B cell (primary cell): ENCODE results near the gene GET4. TPM values are rescaled to one million over a fixed set of nuclear protein-coding genes. Genes with fewer than 3 reads are reported as not detected.

ENCODE experiments used
- ATAC-seq: fragments of 200-7000 bp; cut with Tn5 transposase; one replicate; pipeline ENCODE4 v1.10.0; 2021; ENCODE audit warnings: low read depth, mild to moderate bottlenecking, moderate number of reproducible peaks, moderate library complexity
- CTCF ChIA-PET: fragments of 350-600 bp; sonication (Branson Sonifier 250); formaldehyde crosslinking; loops from one replicate; lab custom pipeline; 2021; ENCODE audit warnings: antibody characterized with exemption, inconsistent platforms; lab: Charles Lee
- POLR2A ChIA-PET: fragments of 350-600 bp; sonication (Branson Sonifier 250); formaldehyde crosslinking; loops from one replicate; lab custom pipeline; 2021; ENCODE audit warnings: antibody characterized with exemption; lab: Charles Lee
- DNase-seq: peaks from one replicate; pipeline ENCODE4 v3.0.0; 2013
- H2AFZ ChIP-seq: 2 replicates; pipeline ENCODE4 v1.6.1; 2012; ENCODE audit warnings: mild to moderate bottlenecking, low read depth, low read length; ENCODE audit not compliant: insufficient read depth, poor library complexity, severe bottlenecking
- H3K27ac ChIP-seq, 2 donors: 1 replicate in 1 of 2; 2 replicates in 1 of 2; pipeline ENCODE4 v1.5.1; 2012 to 2013; ENCODE audit warnings: low read length in 2 of 2, mild to moderate bottlenecking in 2 of 2, moderate library complexity in 1 of 2
- H3K27me3 ChIP-seq, 4 experiments: fragments of 200-600 bp in 1 of 4; sonication (generic) in 1 of 4; replicated peaks in 1 of 4; 1 replicate in 2 of 4; 2 replicates in 2 of 4; pipeline versions ENCODE4 v1.6.1 to v1.7.0; 2013 to 2016; ENCODE audit warnings: low read length in 3 of 4, mild to moderate bottlenecking in 2 of 4, mixed read lengths in 1 of 4, moderate library complexity in 1 of 4; ENCODE audit not compliant: insufficient read depth in 4 of 4, control insufficient read depth in 3 of 4; ENCODE audit errors: control extremely low read depth in 1 of 4
- H3K36me3 ChIP-seq, 2 experiments: replicated peaks in 1 of 2; 1 replicate in 1 of 2; 2 replicates in 1 of 2; pipeline versions ENCODE4 v1.6.1 to v1.7.1; 2013; ENCODE audit warnings: low read length in 1 of 2; ENCODE audit not compliant: insufficient read depth in 2 of 2, control insufficient read depth in 1 of 2; ENCODE audit errors: control extremely low read depth in 1 of 2, extremely low read depth in 1 of 2
- H3K4me1 ChIP-seq, 2 donors: fragments of 200-600 bp in 1 of 2; sonication (generic) in 1 of 2; 1 replicate in 1 of 2; 2 replicates in 1 of 2; pipeline versions ENCODE4 v1.5.1 to v1.6.1; 2013 to 2017; ENCODE audit warnings: low read length in 2 of 2; ENCODE audit not compliant: control insufficient read depth in 2 of 2, insufficient read depth in 2 of 2
- H3K4me2 ChIP-seq: replicated peaks from 2 replicates; pipeline ENCODE3; 2012; ENCODE audit warnings: mild to moderate bottlenecking, low read depth, low read length; ENCODE audit not compliant: poor library complexity, severe bottlenecking
- H3K4me3 ChIP-seq, 5 experiments: fragments of 200-600 bp in 1 of 5; sonication (generic) in 1 of 5; 1 replicate in 3 of 5; 2 replicates in 2 of 5; pipeline versions ENCODE4 v1.5.1 to v1.7.0; 2011 to 2016; ENCODE audit warnings: low read length in 4 of 5, mild to moderate bottlenecking in 4 of 5, low read depth in 2 of 5, control low read depth in 1 of 5, moderate library complexity in 1 of 5; ENCODE audit not compliant: insufficient read depth in 1 of 5; ENCODE audit errors: control extremely low read depth in 1 of 5, extremely low read depth in 1 of 5
- H3K79me2 ChIP-seq: fragments of 200-600 bp; sonication (generic); one replicate; pipeline ENCODE4 v1.6.0; 2016; ENCODE audit warnings: low read length; ENCODE audit not compliant: control insufficient read depth, insufficient read depth
- H3K9ac ChIP-seq: fragments of 200-600 bp; sonication (generic); 2 replicates; pipeline ENCODE4 v1.6.1; 2017; ENCODE audit warnings: mild to moderate bottlenecking, low read length, moderate library complexity
- H3K9me3 ChIP-seq, 3 donors: one replicate each; pipeline versions ENCODE4 v1.6.1 to v1.7.1; 2013; ENCODE audit warnings: low read length in 2 of 3; ENCODE audit not compliant: control insufficient read depth in 2 of 3, insufficient read depth in 1 of 3; ENCODE audit errors: control extremely low read depth in 1 of 3
- H4K20me1 ChIP-seq: 2 replicates; pipeline ENCODE4 v1.6.0; 2012; ENCODE audit warnings: mild to moderate bottlenecking, low read length; ENCODE audit not compliant: insufficient read depth, control insufficient read depth, poor library complexity, severe bottlenecking
- H3K27ac Mint-ChIP-seq: one replicate; pipeline ENCODE4 v1.8.0; 2021; ENCODE audit warnings: mixed read lengths
- H3K27me3 Mint-ChIP-seq: one replicate; pipeline ENCODE4 v1.8.0; 2021; ENCODE audit warnings: mixed read lengths
- H3K4me1 Mint-ChIP-seq: one replicate; pipeline ENCODE4 v1.8.0; 2021; ENCODE audit warnings: mixed read lengths
- H3K4me3 Mint-ChIP-seq: one replicate; pipeline ENCODE4 v1.8.0; 2021; ENCODE audit warnings: mixed read lengths
- H3K9me3 Mint-ChIP-seq: one replicate; pipeline ENCODE4 v1.8.0; 2022; ENCODE audit warnings: mixed read lengths; ENCODE audit not compliant: insufficient read depth
- CTCF ChIP-seq: fragments of 200-600 bp; IDR thresholded peaks from one replicate; pipeline ENCODE4 v1.8.0; 2022; ENCODE audit warnings: antibody characterized with exemption, mild to moderate bottlenecking
- EZH2 ChIP-seq: IDR thresholded peaks from 2 replicates; pipeline ENCODE4 v1.6.1; 2012; ENCODE audit warnings: borderline replicate concordance, low read depth, mild to moderate bottlenecking, moderate library complexity, low read length; ENCODE audit not compliant: insufficient read depth, poor library complexity, severe bottlenecking
- WGBS: methylation state at CpG from one replicate; pipeline ENCODE4 v1.1.5; 2013; ENCODE audit warnings: missing lambda C conversion rate; ENCODE audit not compliant: insufficient coverage; 5-methylcytosine and 5-hydroxymethylcytosine counted together
- intact Hi-C: fragments of 100-400 bp; cut with micrococcal nuclease; formaldehyde crosslinking; loops from one replicate; pipeline ENCODE4 v1.10.0; 2022
- polyA plus RNA-seq: library from polyadenylated mRNA; depleted of rRNA; stranded (reverse); fragments of >200 nt; gene quantifications from 2 replicates; pipeline ENCODE4 v1.2.3, GENCODE V29; 2012
- total RNA-seq, 2 donors: library from RNA; stranded (reverse); fragments of 120-200 nt in 1 of 2; gene quantifications; 1 replicate in 1 of 2; 2 replicates in 1 of 2; pipeline versions ENCODE4 v1.2.3 to v1.2.4, GENCODE V29; 2013 to 2022

Gene GET4
- total and polyA plus RNA-seq, 2 donors (not counting 1 experiment from before 2014, with no cell fraction given), result 53.5 to 65.5 TPM

- Mint-ChIP-seq H3K27me3 (no peaks in the 10 kb centered on the region), H3K4me1 (peaks cover 23% of the 10 kb centered on the region), H3K9me3 (no peaks in the 10 kb centered on the region), H3K27ac (no peak overlapping the region), H3K4me3 (no peak overlapping the region)
- Histone ChIP-seq H4K20me1 (no peaks in the 10 kb centered on the region), H3K27ac (no peak overlapping the region), H3K9me3 (peaks cover 0 to 4% (median 0%) of the 10 kb centered on the region in 3 donors), H3K27me3 (no peaks in the 10 kb centered on the region), H3K4me1 (peaks cover 22 to 34% of the 10 kb centered on the region in 2 donors), H3K4me3 (no peak overlapping the region), H3K79me2 (no peaks in the 10 kb centered on the region), H3K9ac (no peak overlapping the region), H2AFZ (no peak overlapping the region), H3K36me3 (no peaks in the 10 kb centered on the region), H3K4me2 (no peak overlapping the region)
- WGBS, result 89% methylated on average over 12 of the region's 13 CpGs
- CTCF ChIA-PET, result no interaction called here
- ATAC-seq (no peak), DNase-seq (no peak)
- TF ChIP-seq CTCF (no peak), EZH2 (no peak)
- intact Hi-C loops, result loop anchor here (10.0 kb wide), 1 partner anchor 146 kb away; no protein-coding TSS in a partner anchor
- POLR2A ChIA-PET, result no interaction called here
These were observed 42.7 kb downstream of the GET4 start for GRCh38 chr7:919114-919442.

GRCh38 chr7:919924-920341 lies 43.6 kb downstream of the GET4 start:
- Mint-ChIP-seq H3K4me3 (no peak overlapping the region), H3K9me3 (no peaks in the 10 kb centered on the region), H3K27ac (no peak overlapping the region), H3K27me3 (no peaks in the 10 kb centered on the region), H3K4me1 (peaks cover 29% of the 10 kb centered on the region)
- no peak overlapping the region for H3K27ac ChIP-seq
- H3K27me3 ChIP-seq, result no peaks in the 10 kb centered on the region
- over 99% methylated on average over 21 of the region's 26 CpGs for WGBS
- H3K79me2 ChIP-seq, result no peaks in the 10 kb centered on the region
- peaks cover 0 to 4% (median 0%) of the 10 kb centered on the region in 3 donors for H3K9me3 ChIP-seq
- no peak overlapping the region for H3K4me2 ChIP-seq
- H3K4me1 ChIP-seq, result peaks cover 29 to 40% of the 10 kb centered on the region in 2 donors
- intact Hi-C loops, result loop anchor here (5.0 to 10.0 kb wide), 2 partner anchors 102 to 145 kb away; no protein-coding TSS in a partner anchor
- ChIA-PET POLR2A (interaction anchor here (0.6 kb wide), 1 partner anchor 29 kb away, joined by 5 read pairs; no protein-coding TSS in a partner anchor), CTCF (interaction anchor here (1.0 to 2.1 kb wide), 2 partner anchors 11 to 256 kb away, joined by 4 to 5 read pairs; no protein-coding TSS in a partner anchor)
- no peak overlapping the region for H3K9ac ChIP-seq
- no peaks in the 10 kb centered on the region for H4K20me1 ChIP-seq
- no peak overlapping the region for H2AFZ ChIP-seq
- DNase-seq (no peak), ATAC-seq (no peak)
- TF ChIP-seq CTCF (no peak), EZH2 (no peak)
- H3K4me3 ChIP-seq, result no peak overlapping the region
- no peaks in the 10 kb centered on the region for H3K36me3 ChIP-seq
